HepG2 (cell line): ENCODE data around the gene TMEM125. TPM values are rescaled to one million over a fixed set of nuclear protein-coding genes. Genes with fewer than 3 reads are reported as not detected.

Experiments
- CAMTA2 ChIP-seq: sonication (generic); formaldehyde crosslinking; IDR thresholded peaks from 2 replicates; pipeline ENCODE4 v1.4.0; 2020; ENCODE audit warnings: mild to moderate bottlenecking, missing genetic modification reagents, borderline replicate concordance
- CEBPB ChIP-seq: IDR thresholded peaks from 2 replicates; pipeline ENCODE4 v1.6.1; 2011; ENCODE audit warnings: low read depth, low read length, improper control_type of control experiment, borderline replicate concordance
- DNMT3B ChIP-seq: conservative IDR thresholded peaks from 2 replicates; pipeline ENCODE4 v1.6.1; 2016; ENCODE audit warnings: missing biosample characterization, control low read depth
- GPN1 ChIP-seq: sonication (generic); formaldehyde crosslinking; IDR thresholded peaks from 2 replicates; pipeline ENCODE4 v1.5.1; 2020; ENCODE audit warnings: missing genetic modification reagents, borderline replicate concordance
- HNRNPH1 ChIP-seq: fragments of 200-400 bp; formaldehyde crosslinking; optimal IDR thresholded peaks from 2 replicates; pipeline ENCODE3; 2017; ENCODE audit warnings: mild to moderate bottlenecking, low read depth, low read length
- KDM5B ChIP-seq: sonication (generic); formaldehyde crosslinking; IDR thresholded peaks from 2 replicates; pipeline ENCODE4 v1.4.0; 2020; ENCODE audit warnings: missing genetic modification reagents, mild to moderate bottlenecking, borderline replicate concordance
- MTA1 ChIP-seq: sonication (generic); formaldehyde crosslinking; IDR thresholded peaks from 2 replicates; pipeline ENCODE4 v1.4.0; 2020; ENCODE audit warnings: missing genetic modification reagents, mild to moderate bottlenecking, borderline replicate concordance
- NCOA2 ChIP-seq: sonication (generic); formaldehyde crosslinking; IDR thresholded peaks from 2 replicates; pipeline ENCODE4 v1.8.0; 2022; ENCODE audit warnings: inconsistent platforms
- PHF5A ChIP-seq: IDR thresholded peaks from one replicate; pipeline ENCODE4 v1.6.1; 2018; ENCODE audit warnings: low read depth, missing genetic modification reagents; ENCODE audit not compliant: unreplicated experiment
- PLRG1 ChIP-seq: fragments of 450-650 bp; conservative IDR thresholded peaks from 2 replicates; pipeline ENCODE4 v1.6.1; 2016
- RFXANK ChIP-seq: IDR thresholded peaks from 2 replicates; pipeline ENCODE4 v1.6.1; 2016
- SRF ChIP-seq: IDR thresholded peaks from 2 replicates; pipeline ENCODE4 v1.6.1; 2011; ENCODE audit warnings: mild to moderate bottlenecking, low read depth, low read length, moderate library complexity
- SYNCRIP ChIP-seq: fragments of 200-400 bp; formaldehyde crosslinking; IDR thresholded peaks from 2 replicates; pipeline ENCODE4 v1.6.1; 2018; ENCODE audit warnings: mild to moderate bottlenecking, low read depth, low read length; ENCODE audit not compliant: insufficient read depth
- TRIM24 ChIP-seq: sonication (generic); formaldehyde crosslinking; IDR thresholded peaks from 2 replicates; pipeline ENCODE4 v1.8.0; 2022; ENCODE audit warnings: mild to moderate bottlenecking, missing genetic modification reagents
- U2AF2 ChIP-seq: fragments of 200-400 bp; formaldehyde crosslinking; IDR thresholded peaks from 2 replicates; pipeline ENCODE4 v1.6.1; 2017; ENCODE audit warnings: low read depth, mild to moderate bottlenecking, low read length
- ZFX ChIP-seq: sonication (generic); formaldehyde crosslinking; IDR thresholded peaks from 2 replicates; pipeline ENCODE4 v1.4.0; 2020; ENCODE audit warnings: mild to moderate bottlenecking, low read depth, missing genetic modification reagents, moderate library complexity
- ZNF230 ChIP-seq: sonication (generic); formaldehyde crosslinking; IDR thresholded peaks from 2 replicates; pipeline ENCODE4 v1.4.0; 2020; ENCODE audit warnings: mild to moderate bottlenecking, missing genetic modification reagents
- ZNF318 ChIP-seq: sonication (generic); formaldehyde crosslinking; IDR thresholded peaks from 2 replicates; pipeline ENCODE4 v1.4.0; 2020; ENCODE audit warnings: mild to moderate bottlenecking, missing genetic modification reagents
- ZNF660 ChIP-seq: sonication (generic); formaldehyde crosslinking; IDR thresholded peaks from 2 replicates; pipeline ENCODE4 v1.5.1; 2020; ENCODE audit warnings: mild to moderate bottlenecking, low read depth, missing genetic modification reagents, borderline replicate concordance
- ZNF776 ChIP-seq: sonication (generic); formaldehyde crosslinking; IDR thresholded peaks from 2 replicates; pipeline ENCODE4 v1.4.0; 2020; ENCODE audit warnings: mild to moderate bottlenecking, missing genetic modification reagents
- polyA plus RNA-seq, 8 experiments: library from polyadenylated mRNA; depleted of rRNA in 3 of 8; stranded (reverse) in 7 of 8; unstranded in 1 of 8; fragments of >200 nt; fragmentation: Illumina TruSeq in 4 of 8; extraction: Trizol in 4 of 8; gene quantifications; 2 replicates each; pipeline versions ENCODE4 v1.2.1 to v1.2.3, GENCODE V29; 2011 to 2016; ENCODE audit warnings: low read depth in 4 of 8, missing spikeins in 1 of 8, mixed read lengths in 1 of 8; ENCODE audit not compliant: insufficient read depth in 1 of 8
- total RNA-seq, 5 experiments: library from RNA; depleted of rRNA; stranded (reverse); fragments of >200 nt; fragmentation: Illumina TruSeq; extraction: Trizol; gene quantifications; 2 replicates each; pipeline ENCODE4 v1.2.3, GENCODE V29; 2016; ENCODE audit warnings: low read depth in 1 of 5
- TF ChIP-seq, protein P1 (sequence below): sonication (generic); formaldehyde crosslinking; IDR thresholded peaks from 2 replicates; pipeline ENCODE4 v1.4.0; 2020; ENCODE audit warnings: low read depth, missing genetic modification reagents

TMEM125 gene
- total and polyA plus RNA-seq, 2 of the 13 experiments (the other 11 are each of a cell fraction or from before 2014, with no cell fraction given) = 0.03 TPM; not detected in 1

DNA sequence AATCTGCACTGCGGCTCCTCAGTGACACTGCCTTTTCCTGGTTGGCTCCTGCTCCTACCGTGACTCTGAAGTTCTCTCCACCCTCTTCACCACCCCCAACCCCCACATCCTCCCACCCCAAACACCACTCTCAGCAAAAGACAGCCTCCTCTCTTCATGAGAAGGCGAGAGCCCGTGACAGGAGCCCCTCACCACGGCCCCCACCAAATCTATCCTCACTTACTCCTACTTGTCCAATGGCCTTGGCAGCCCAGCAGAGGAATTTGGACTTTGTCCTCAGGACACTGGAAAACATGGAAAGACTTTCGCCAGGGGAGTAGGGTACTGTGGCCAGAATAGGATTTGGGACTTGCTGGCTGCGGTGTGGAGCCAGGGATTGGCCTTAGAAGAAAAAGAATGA is 6.9 kb downstream of the TMEM125 start (continued):
- TF ChIP-seq ZNF318 (CRISPR knock-in tag) = no peak
- TF ChIP-seq RFXANK = no peak
- TF ChIP-seq NCOA2 (CRISPR knock-in tag) = peak; percentile 59
- TF ChIP-seq ZNF230 (CRISPR knock-in tag) = no peak
- TF ChIP-seq, protein P1, sequence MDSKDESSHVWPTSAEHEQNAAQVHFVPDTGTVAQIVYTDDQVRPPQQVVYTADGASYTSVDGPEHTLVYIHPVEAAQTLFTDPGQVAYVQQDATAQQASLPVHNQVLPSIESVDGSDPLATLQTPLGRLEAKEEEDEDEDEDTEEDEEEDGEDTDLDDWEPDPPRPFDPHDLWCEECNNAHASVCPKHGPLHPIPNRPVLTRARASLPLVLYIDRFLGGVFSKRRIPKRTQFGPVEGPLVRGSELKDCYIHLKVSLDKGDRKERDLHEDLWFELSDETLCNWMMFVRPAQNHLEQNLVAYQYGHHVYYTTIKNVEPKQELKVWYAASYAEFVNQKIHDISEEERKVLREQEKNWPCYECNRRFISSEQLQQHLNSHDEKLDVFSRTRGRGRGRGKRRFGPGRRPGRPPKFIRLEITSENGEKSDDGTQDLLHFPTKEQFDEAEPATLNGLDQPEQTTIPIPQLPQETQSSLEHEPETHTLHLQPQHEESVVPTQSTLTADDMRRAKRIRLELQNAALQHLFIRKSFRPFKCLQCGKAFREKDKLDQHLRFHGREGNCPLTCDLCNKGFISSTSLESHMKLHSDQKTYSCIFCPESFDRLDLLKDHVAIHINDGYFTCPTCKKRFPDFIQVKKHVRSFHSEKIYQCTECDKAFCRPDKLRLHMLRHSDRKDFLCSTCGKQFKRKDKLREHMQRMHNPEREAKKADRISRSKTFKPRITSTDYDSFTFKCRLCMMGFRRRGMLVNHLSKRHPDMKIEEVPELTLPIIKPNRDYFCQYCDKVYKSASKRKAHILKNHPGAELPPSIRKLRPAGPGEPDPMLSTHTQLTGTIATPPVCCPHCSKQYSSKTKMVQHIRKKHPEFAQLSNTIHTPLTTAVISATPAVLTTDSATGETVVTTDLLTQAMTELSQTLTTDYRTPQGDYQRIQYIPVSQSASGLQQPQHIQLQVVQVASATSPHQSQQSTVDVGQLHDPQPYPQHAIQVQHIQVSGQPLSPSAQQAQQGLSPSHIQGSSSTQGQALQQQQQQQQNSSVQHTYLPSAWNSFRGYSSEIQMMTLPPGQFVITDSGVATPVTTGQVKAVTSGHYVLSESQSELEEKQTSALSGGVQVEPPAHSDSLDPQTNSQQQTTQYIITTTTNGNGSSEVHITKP (CRISPR knock-in tag) = no peak
- TF ChIP-seq ZNF776 (CRISPR knock-in tag) = no peak
- TF ChIP-seq CAMTA2 (CRISPR knock-in tag) = no peak
- no peak for TF ChIP-seq SYNCRIP
- no peak for TF ChIP-seq ZNF660
- no peak for TF ChIP-seq MTA1
- no peak for TF ChIP-seq KDM5B (CRISPR knock-in tag)
- TF ChIP-seq SRF = no peak
- TF ChIP-seq ZFX (CRISPR knock-in tag) = no peak
- TF ChIP-seq DNMT3B (CRISPR knock-in tag) = no peak
- no peak for TF ChIP-seq PLRG1
- no peak for TF ChIP-seq HNRNPH1
- no peak for TF ChIP-seq CEBPB
- TF ChIP-seq U2AF2 = no peak
- TF ChIP-seq PHF5A (CRISPR knock-in tag) = no peak
- TF ChIP-seq GPN1 = no peak
- no peak for TF ChIP-seq TRIM24
